HL-60 (cell line): ENCODE measurements around the gene TUBB.

ENCODE experiments used
- CTCF ChIP-seq: IDR thresholded peaks from one replicate; pipeline ENCODE4 v1.5.1; 2011; ENCODE audit warnings: low read length, control low read depth, inconsistent platforms; ENCODE audit not compliant: insufficient read depth
- REST ChIP-seq: IDR thresholded peaks from 2 replicates; pipeline ENCODE4 v1.6.1; 2012; ENCODE audit warnings: low read depth; ENCODE audit not compliant: insufficient replicate concordance

- no peak for TF ChIP-seq CTCF
- no peak for TF ChIP-seq REST
These were observed 29.5 kb upstream of the TUBB start, which contains the start of gene NRM for GRCh38 chr6:30690403-30691207.
